H9 (cell line): ENCODE data around the gene CYBRD1. TPM values are rescaled to one million over a fixed set of nuclear protein-coding genes. Genes with fewer than 3 reads are reported as not detected.
A peak's percentile ranks its signal among the peaks of the same experiment; 100 is the strongest.

Source experiments
- DNase-seq: peaks from one replicate; pipeline ENCODE4 v3.0.0-alpha.2; 2017
- H2AFZ ChIP-seq: one replicate; pipeline ENCODE4 v1.6.1; 2013; ENCODE audit warnings: mild to moderate bottlenecking, low read length, control low read depth, moderate library complexity
- H2AK5ac ChIP-seq: 2 replicates; pipeline ENCODE4 v1.6.1; 2013; ENCODE audit warnings: low read length, control low read depth, mixed read lengths; ENCODE audit not compliant: insufficient read length
- H2BK120ac ChIP-seq: one replicate; pipeline ENCODE4 v1.6.1; 2013; ENCODE audit warnings: low read depth, mild to moderate bottlenecking, low read length, control low read depth, inconsistent platforms; ENCODE audit not compliant: poor library complexity, severe bottlenecking
- H2BK12ac ChIP-seq: 2 replicates; pipeline ENCODE4 v1.6.1; 2013; ENCODE audit warnings: low read length, control low read depth, mixed read lengths, low read depth; ENCODE audit not compliant: insufficient read length
- H2BK15ac ChIP-seq: 2 replicates; pipeline ENCODE4 v1.6.1; 2013; ENCODE audit warnings: low read depth, low read length, control low read depth
- H2BK20ac ChIP-seq: one replicate; pipeline ENCODE4 v1.6.1; 2013; ENCODE audit warnings: low read depth, mild to moderate bottlenecking, low read length, control low read depth, inconsistent platforms; ENCODE audit not compliant: poor library complexity, severe bottlenecking
- H2BK5ac ChIP-seq: 2 replicates; pipeline ENCODE4 v1.6.1; 2013; ENCODE audit warnings: low read length, control low read depth, mixed read lengths; ENCODE audit not compliant: insufficient read length
- H3K14ac ChIP-seq: 2 replicates; pipeline ENCODE4 v1.6.1; 2013; ENCODE audit warnings: low read length, control low read depth; ENCODE audit not compliant: insufficient read depth
- H3K18ac ChIP-seq: 2 replicates; pipeline ENCODE4 v1.6.1; 2013; ENCODE audit warnings: low read depth, mild to moderate bottlenecking, mixed read lengths, low read length, control low read depth; ENCODE audit not compliant: insufficient read length
- H3K23ac ChIP-seq: 2 replicates; pipeline ENCODE4 v1.6.1; 2013; ENCODE audit warnings: low read length, control low read depth, mixed read lengths, low read depth; ENCODE audit not compliant: insufficient read length
- H3K23me2 ChIP-seq: 2 replicates; pipeline ENCODE4 v1.6.1; 2013; ENCODE audit warnings: low read depth, mild to moderate bottlenecking, mixed read lengths, low read length, control low read depth; ENCODE audit not compliant: insufficient read length, poor library complexity, severe bottlenecking
- H3K27ac ChIP-seq: 2 replicates; pipeline ENCODE4 v1.5.1; 2013; ENCODE audit warnings: low read length, control low read depth, mixed read lengths, low read depth; ENCODE audit not compliant: insufficient read length
- H3K27me3 ChIP-seq: 2 replicates; pipeline ENCODE4 v1.6.1; 2013; ENCODE audit warnings: low read length, control low read depth, inconsistent platforms; ENCODE audit not compliant: insufficient read depth
- H3K4ac ChIP-seq: 2 replicates; pipeline ENCODE4 v1.6.1; 2013; ENCODE audit warnings: low read depth, mild to moderate bottlenecking, control low read depth, inconsistent platforms, low read length, moderate library complexity
- H3K4me1 ChIP-seq: 2 replicates; pipeline ENCODE4 v1.6.1; 2013; ENCODE audit warnings: low read length, control low read depth, inconsistent platforms; ENCODE audit not compliant: insufficient read depth
- H3K4me2 ChIP-seq: 2 replicates; pipeline ENCODE4 v1.6.1; 2013; ENCODE audit warnings: low read length, control low read depth, mixed read lengths; ENCODE audit not compliant: insufficient read length, insufficient read depth
- H3K56ac ChIP-seq: 2 replicates; pipeline ENCODE4 v1.6.1; 2013; ENCODE audit warnings: low read depth, mild to moderate bottlenecking, mixed read lengths, low read length, control low read depth; ENCODE audit not compliant: insufficient read length
- H3K79me1 ChIP-seq: 2 replicates; pipeline ENCODE4 v1.6.1; 2013; ENCODE audit warnings: low read depth, mild to moderate bottlenecking, moderate library complexity, low read length, control low read depth, inconsistent platforms; ENCODE audit not compliant: insufficient read depth, poor library complexity, severe bottlenecking
- H3K79me2 ChIP-seq: 2 replicates; pipeline ENCODE4 v1.6.1; 2013; ENCODE audit warnings: low read length, control low read depth, inconsistent platforms; ENCODE audit not compliant: insufficient read depth
- H3K9ac ChIP-seq: 2 replicates; pipeline ENCODE4 v1.6.1; 2013; ENCODE audit warnings: low read length, control low read depth, mixed read lengths; ENCODE audit not compliant: insufficient read length; ENCODE audit errors: extremely low read depth
- H3K9me3 ChIP-seq: one replicate; pipeline ENCODE4 v1.6.1; 2013; ENCODE audit warnings: low read depth, low read length, inconsistent platforms; ENCODE audit not compliant: control insufficient read depth
- H3T11ph ChIP-seq: one replicate; pipeline ENCODE4 v1.6.1; 2013; ENCODE audit warnings: mild to moderate bottlenecking, low read length, control low read depth, inconsistent platforms
- H4K20me1 ChIP-seq: one replicate; pipeline ENCODE4 v1.6.1; 2013; ENCODE audit not compliant: control insufficient read depth, insufficient read length, insufficient read depth
- H4K5ac ChIP-seq: 2 replicates; pipeline ENCODE4 v1.6.1; 2013; ENCODE audit warnings: low read depth, mild to moderate bottlenecking, mixed read lengths, low read length, control low read depth; ENCODE audit not compliant: insufficient read length
- H4K8ac ChIP-seq: replicated peaks from 2 replicates; pipeline ENCODE4 v1.6.1; 2013; ENCODE audit warnings: low read length, control low read depth, mixed read lengths, low read depth; ENCODE audit not compliant: insufficient read length
- H4K91ac ChIP-seq: 2 replicates; pipeline ENCODE4 v1.6.1; 2013; ENCODE audit warnings: low read depth, mild to moderate bottlenecking, moderate library complexity, mixed read lengths, low read length, control low read depth; ENCODE audit not compliant: insufficient read length
- H3K27ac Mint-ChIP-seq, 3 experiments: 2 replicates in 2 of 3; 3 replicates in 1 of 3; pipeline ENCODE4 v1.8.0; 2020 to 2021; ENCODE audit warnings: mixed read lengths in 3 of 3, mild to moderate bottlenecking in 1 of 3, moderate library complexity in 1 of 3
- H3K27me3 Mint-ChIP-seq: 2 replicates; pipeline ENCODE4 v1.8.0; 2021; ENCODE audit warnings: low read depth, mild to moderate bottlenecking, moderate library complexity, mixed read lengths
- H3K36me3 Mint-ChIP-seq, 3 experiments: 2 replicates in 2 of 3; 3 replicates in 1 of 3; pipeline ENCODE4 v1.8.0; 2020 to 2021; ENCODE audit warnings: low read depth in 3 of 3, mixed read lengths in 3 of 3; ENCODE audit not compliant: insufficient read depth in 1 of 3
- H3K4me1 Mint-ChIP-seq, 2 experiments: 2 replicates each; pipeline ENCODE4 v1.8.0; 2020; ENCODE audit warnings: mixed read lengths in 2 of 2
- H3K4me3 Mint-ChIP-seq, 2 experiments: 2 replicates in 1 of 2; 3 replicates in 1 of 2; pipeline ENCODE4 v1.8.0; 2020 to 2021; ENCODE audit warnings: mild to moderate bottlenecking in 2 of 2, mixed read lengths in 2 of 2, moderate library complexity in 1 of 2
- H3K9me3 Mint-ChIP-seq, 2 experiments: 2 replicates in 1 of 2; 3 replicates in 1 of 2; pipeline ENCODE4 v1.8.0; 2020; ENCODE audit warnings: mild to moderate bottlenecking in 2 of 2, mixed read lengths in 2 of 2, moderate library complexity in 1 of 2
- CTCF ChIP-seq: fragments of 200-600 bp; sonication (generic); conservative IDR thresholded peaks from 3 replicates; pipeline ENCODE4 v1.8.0; 2021; ENCODE audit warnings: antibody characterized with exemption, mild to moderate bottlenecking
- WGBS: extraction: QIAGEN DNeasy Blood & Tissue Kit; methylation state at CpG from one replicate; pipeline ENCODE4 v1.1.7; 2013; ENCODE audit warnings: missing lambda C conversion rate, low lambda C conversion rate, mixed read lengths; ENCODE audit not compliant: insufficient read length; ENCODE audit errors: extremely low coverage; 5-methylcytosine and 5-hydroxymethylcytosine counted together
- total RNA-seq: library from RNA; stranded (reverse); gene quantifications from 2 replicates; pipeline ENCODE4 v1.2.1, GENCODE V29; 2021

CYBRD1 gene
- total RNA-seq, 1 experiment from 2014 or later = 3.6 TPM

GRCh38 chr2:171540437-171540836, 18.2 kb downstream of the CYBRD1 start:
- no peak overlapping the region for H3K27ac ChIP-seq
- no peaks in the 10 kb centered on the region for H3K23me2 ChIP-seq
- H3K14ac ChIP-seq = no peak overlapping the region
- H2BK12ac ChIP-seq = no peak overlapping the region
- peaks cover 0 to 3% (median 0%) of the 10 kb centered on the region in 3 experiments; a peak in 1 of 7 replicates for H3K36me3 Mint-ChIP-seq
- no peak overlapping the region for H3K18ac ChIP-seq
- no peaks in the 10 kb centered on the region for H3K9me3 Mint-ChIP-seq
- H4K5ac ChIP-seq = no peak overlapping the region
- no CpG with 5 or more reads among the region's 4 CpGs for WGBS
- no peaks in the 10 kb centered on the region for H3K79me1 ChIP-seq
- no peak overlapping the region for H4K8ac ChIP-seq
- H3K4me1 ChIP-seq = no peaks in the 10 kb centered on the region
- TF ChIP-seq CTCF = no peak
- DNase-seq = no peak
- no peaks in the 10 kb centered on the region for H4K20me1 ChIP-seq
- no peak overlapping the region for H3K4me3 Mint-ChIP-seq
- no peak overlapping the region for H2AFZ ChIP-seq
- peak overlapping the region in 1 of 3 experiments; percentile 45; a peak in 1 of 7 replicates for H3K27ac Mint-ChIP-seq
- H2BK120ac ChIP-seq = no peak overlapping the region
- H3K79me2 ChIP-seq = no peaks in the 10 kb centered on the region
- no peak overlapping the region for H3K56ac ChIP-seq
- no peaks in the 10 kb centered on the region for H3K4me1 Mint-ChIP-seq
- H3K9me3 ChIP-seq = no peaks in the 10 kb centered on the region
- H3K9ac ChIP-seq = no peak overlapping the region
- no peak overlapping the region for H3K4me2 ChIP-seq
- H2BK15ac ChIP-seq = no peak overlapping the region
- no peak overlapping the region for H2AK5ac ChIP-seq
- H2BK5ac ChIP-seq = no peak overlapping the region
- H2BK20ac ChIP-seq = no peak overlapping the region
- no peak overlapping the region for H3T11ph ChIP-seq
- no peak overlapping the region for H4K91ac ChIP-seq
- no peak overlapping the region for H3K4ac ChIP-seq
- H3K27me3 ChIP-seq = no peaks in the 10 kb centered on the region
- no peak overlapping the region for H3K23ac ChIP-seq
- no peaks in the 10 kb centered on the region for H3K27me3 Mint-ChIP-seq
